Uterus (tissue), 4 donors: ENCODE measurements around the gene CFAP92. TPM values are rescaled to one million over a fixed set of nuclear protein-coding genes. Genes with fewer than 3 reads are reported as not detected.
"Not testable (repeated sequence)": the region's sequence is repeated elsewhere in the genome, so short reads cannot be mapped to it uniquely, and the experiment has no call there.

Source experiments
- DNase-seq, 2 donors: peaks; one replicate each; pipeline ENCODE4 v3.0.0-alpha.2; 2019 to 2020
- H3K27ac ChIP-seq, 2 donors: fragments of 200-600 bp; sonication (generic); 1 replicate in 1 of 2; 2 replicates in 1 of 2; pipeline ENCODE4 v1.5.1; 2016 to 2018
- H3K27me3 ChIP-seq, 2 donors: fragments of 200-600 bp; sonication (generic); one replicate each; pipeline ENCODE4 v1.5.1; 2018 to 2019; ENCODE audit warnings: control low read depth in 1 of 2
- H3K36me3 ChIP-seq, 2 donors: fragments of 200-600 bp; sonication (generic); one replicate each; pipeline ENCODE4 v1.5.1; 2019; ENCODE audit warnings: control low read depth in 1 of 2
- H3K4me1 ChIP-seq, 2 donors: fragments of 200-600 bp; sonication (generic); one replicate each; pipeline ENCODE4 v1.5.1; 2018 to 2019; ENCODE audit warnings: control low read depth in 1 of 2
- H3K4me3 ChIP-seq, 2 donors: fragments of 200-600 bp; sonication (generic); 1 replicate in 1 of 2; 2 replicates in 1 of 2; pipeline ENCODE4 v1.5.1; 2018 to 2019; ENCODE audit warnings: mild to moderate bottlenecking in 1 of 2
- H3K9me3 ChIP-seq, 2 donors: fragments of 200-600 bp; sonication (generic); one replicate each; pipeline ENCODE4 v1.5.1; 2019; ENCODE audit warnings: control low read depth in 1 of 2
- POLR2A ChIP-seq, 2 donors: fragments of 450-650 bp; IDR thresholded peaks; one replicate each; pipeline ENCODE4 v1.6.1; 2016; ENCODE audit warnings: antibody characterized with exemption in 2 of 2, mild to moderate bottlenecking in 1 of 2, moderate library complexity in 1 of 2
- intact Hi-C: fragments of 100-400 bp; cut with DNase I; formaldehyde crosslinking; loops from one replicate; pipeline ENCODE4 v1.15.1; 2023; ENCODE audit warnings: low total_unique reads
- total RNA-seq, 4 donors: library from RNA; depleted of rRNA in 3 of 4; stranded (reverse); fragments of >200 nt in 3 of 4; gene quantifications; one replicate each; pipeline versions ENCODE4 v1.1.0 to v1.2.4, GENCODE V29; 2014 to 2023
- TF ChIP-seq, protein P1 (sequence below), 4 experiments: fragments of 200-600 bp in 2 of 4; fragments of 450-650 bp in 2 of 4; sonication (generic) in 2 of 4; IDR thresholded peaks; one replicate each; pipeline ENCODE4 v1.5.1; 2016 to 2019; ENCODE audit warnings: antibody characterized with exemption in 4 of 4, mild to moderate bottlenecking in 2 of 4, moderate library complexity in 1 of 4
- donor health status: DM: yes; HTN: yes; CAD: no.

CFAP92 gene
- total RNA-seq, 4 donors from 2014 or later, result 0.95 to 3.5 (median 2.1) TPM; not detected in 1

DNA sequence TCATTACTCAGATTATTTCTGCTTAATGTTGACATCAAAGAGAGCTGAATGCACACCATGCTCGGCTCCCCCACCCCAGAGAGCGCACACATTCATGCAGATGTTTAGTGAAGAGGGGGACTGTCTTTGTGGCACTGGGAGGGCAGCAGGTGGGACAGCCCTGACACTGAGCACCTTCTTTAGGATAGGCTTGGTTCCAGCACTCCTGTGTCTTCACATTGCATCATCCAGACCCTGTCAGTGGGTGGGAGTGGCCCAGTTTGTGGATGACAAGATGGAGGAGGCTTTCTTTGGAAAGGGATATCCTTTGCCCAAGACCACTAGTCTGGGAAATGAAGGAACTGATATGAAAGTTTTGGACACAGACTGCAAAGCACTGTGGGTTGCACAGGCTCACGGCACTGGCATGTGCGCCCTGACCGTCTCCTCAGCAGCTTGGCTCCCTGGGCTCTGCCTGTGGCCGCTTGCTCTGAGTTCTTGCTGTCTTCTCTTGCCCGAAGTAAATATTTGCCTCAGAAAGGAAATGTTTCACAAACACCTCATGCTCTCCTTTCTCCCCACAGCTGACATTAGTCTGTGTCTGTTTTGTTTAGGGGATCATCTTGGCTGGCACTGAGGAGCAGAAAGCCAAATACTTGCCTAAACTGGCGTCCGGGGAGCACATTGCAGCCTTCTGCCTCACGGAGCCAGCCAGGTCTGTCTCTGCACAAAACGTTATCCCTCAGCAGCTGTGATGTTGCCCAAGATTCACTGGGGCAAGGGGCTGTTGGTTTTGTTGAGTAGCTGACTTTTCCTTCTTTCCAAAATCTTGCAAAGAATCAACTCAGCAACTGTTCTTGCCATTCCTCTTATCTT is 97.8 kb downstream of the CFAP92 start:
- H3K27me3 ChIP-seq, result no peaks in the 10 kb centered on the region
- no peak overlapping the region for H3K4me3 ChIP-seq
- intact Hi-C loops, result no loop called here
- H3K4me1 ChIP-seq, result no peaks in the 10 kb centered on the region
- TF ChIP-seq, protein P1, sequence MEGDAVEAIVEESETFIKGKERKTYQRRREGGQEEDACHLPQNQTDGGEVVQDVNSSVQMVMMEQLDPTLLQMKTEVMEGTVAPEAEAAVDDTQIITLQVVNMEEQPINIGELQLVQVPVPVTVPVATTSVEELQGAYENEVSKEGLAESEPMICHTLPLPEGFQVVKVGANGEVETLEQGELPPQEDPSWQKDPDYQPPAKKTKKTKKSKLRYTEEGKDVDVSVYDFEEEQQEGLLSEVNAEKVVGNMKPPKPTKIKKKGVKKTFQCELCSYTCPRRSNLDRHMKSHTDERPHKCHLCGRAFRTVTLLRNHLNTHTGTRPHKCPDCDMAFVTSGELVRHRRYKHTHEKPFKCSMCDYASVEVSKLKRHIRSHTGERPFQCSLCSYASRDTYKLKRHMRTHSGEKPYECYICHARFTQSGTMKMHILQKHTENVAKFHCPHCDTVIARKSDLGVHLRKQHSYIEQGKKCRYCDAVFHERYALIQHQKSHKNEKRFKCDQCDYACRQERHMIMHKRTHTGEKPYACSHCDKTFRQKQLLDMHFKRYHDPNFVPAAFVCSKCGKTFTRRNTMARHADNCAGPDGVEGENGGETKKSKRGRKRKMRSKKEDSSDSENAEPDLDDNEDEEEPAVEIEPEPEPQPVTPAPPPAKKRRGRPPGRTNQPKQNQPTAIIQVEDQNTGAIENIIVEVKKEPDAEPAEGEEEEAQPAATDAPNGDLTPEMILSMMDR (IDR thresholded peaks at IDR 0.05), result no peak
- no peak for TF ChIP-seq POLR2A (IDR thresholded peaks at IDR 0.05)
- H3K9me3 ChIP-seq, result no peaks in the 10 kb centered on the region
- no peak for DNase-seq
- H3K36me3 ChIP-seq, result no peaks in the 10 kb centered on the region
- H3K27ac ChIP-seq, result no peak overlapping the region

DNA sequence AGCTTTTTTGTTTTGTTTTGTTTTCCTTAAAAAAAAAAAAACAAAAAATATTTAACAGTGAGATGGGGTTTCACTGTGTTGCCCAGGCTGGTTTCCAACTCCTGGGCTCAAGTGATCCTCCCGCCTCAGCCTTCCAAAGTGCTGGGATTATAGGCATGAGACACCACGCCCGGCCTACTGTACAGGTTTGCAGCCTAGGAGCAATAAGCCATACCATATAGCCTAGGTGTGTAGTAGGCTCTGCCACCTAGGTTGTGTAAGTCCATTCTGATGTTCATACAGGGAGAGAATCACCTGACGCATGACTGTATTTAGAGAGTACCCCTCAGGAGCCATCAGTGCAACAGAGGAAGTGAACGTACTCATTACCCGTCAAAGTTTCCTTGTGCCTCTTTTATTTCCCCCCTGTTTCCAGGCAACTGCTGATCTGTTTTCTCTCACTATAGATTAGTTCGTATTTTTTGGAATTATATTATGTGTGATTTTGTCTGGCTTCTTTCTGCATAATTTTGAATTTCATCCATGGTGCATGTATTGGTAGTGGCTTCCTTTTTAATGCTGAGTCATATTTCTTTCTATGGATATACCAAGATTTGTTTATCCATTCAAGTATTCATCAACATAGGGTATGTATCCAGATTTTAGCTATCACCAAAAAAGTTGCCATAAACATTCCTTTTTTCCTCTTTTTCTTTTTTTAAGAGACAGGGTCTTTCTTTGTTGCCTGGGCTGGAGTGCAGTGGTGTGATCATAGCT is 104.6 kb downstream of the CFAP92 start:
- Histone ChIP-seq H3K4me3 (no peak overlapping the region), H3K27me3 (no peaks in the 10 kb centered on the region), H3K36me3 (no peaks in the 10 kb centered on the region), H3K27ac (no peak overlapping the region), H3K9me3 (no peaks in the 10 kb centered on the region), H3K4me1 (no peaks in the 10 kb centered on the region)
- no peak for TF ChIP-seq POLR2A (IDR thresholded peaks at IDR 0.05)
- TF ChIP-seq, protein P1 (IDR thresholded peaks at IDR 0.05), result no peak
- intact Hi-C loops, result no loop called here
- no peak for DNase-seq

DNA sequence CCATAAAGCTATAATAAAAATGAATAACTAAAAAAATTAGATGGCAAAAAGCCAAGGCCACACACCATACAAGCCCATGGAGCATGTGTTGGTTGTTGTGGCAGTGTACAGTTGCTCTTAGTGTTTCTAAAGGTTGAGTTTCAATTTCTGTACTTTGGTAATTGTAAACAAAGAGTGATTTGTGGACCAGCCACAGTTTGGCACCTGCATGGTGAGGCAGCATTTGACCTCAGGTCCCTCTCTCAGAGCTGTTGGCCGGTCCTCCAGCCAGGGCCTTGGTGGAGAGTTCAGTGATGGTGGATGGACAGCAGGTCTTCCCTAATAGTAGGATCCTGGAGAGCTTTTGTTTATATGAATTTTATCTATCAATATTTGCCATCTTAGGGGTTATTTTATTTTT is 108.9 kb downstream of the CFAP92 start:
- Histone ChIP-seq H3K27me3 (no peaks in the 10 kb centered on the region), H3K36me3 (no peaks in the 10 kb centered on the region), H3K4me1 (peaks cover 0 to 7% of the 10 kb centered on the region in 2 donors), H3K27ac (no peak overlapping the region), H3K4me3 (no peak overlapping the region), H3K9me3 (no peaks in the 10 kb centered on the region)
- intact Hi-C loops, result no loop called here
- TF ChIP-seq POLR2A (IDR thresholded peaks at IDR 0.05), result no peak
- TF ChIP-seq, protein P1 (IDR thresholded peaks at IDR 0.05), result no peak
- no peak for DNase-seq

DNA sequence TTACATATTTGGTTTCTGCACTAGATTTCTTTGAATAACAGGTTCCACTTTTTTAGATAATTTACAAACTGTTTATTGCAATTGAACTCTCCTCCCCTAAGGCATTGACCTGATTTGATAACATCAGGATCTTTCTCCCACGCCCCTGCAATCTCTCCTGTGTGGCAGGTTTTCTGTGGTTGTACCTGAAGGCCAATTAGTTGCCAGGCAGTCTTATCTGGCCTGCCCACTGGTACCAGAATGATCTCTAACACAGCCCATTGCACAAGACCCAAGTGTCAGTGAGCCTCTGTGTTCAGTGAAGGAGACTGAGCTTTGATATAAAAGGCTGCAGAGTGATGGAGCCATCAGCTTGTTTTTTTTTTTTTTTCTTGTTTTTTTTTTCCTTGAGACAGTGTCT is 111.2 kb downstream of the CFAP92 start:
- Histone ChIP-seq H3K27ac (no peak overlapping the region), H3K27me3 (no peaks in the 10 kb centered on the region), H3K9me3 (no peaks in the 10 kb centered on the region), H3K4me1 (peaks cover 5 to 8% of the 10 kb centered on the region in 2 donors), H3K4me3 (no peak overlapping the region), H3K36me3 (no peaks in the 10 kb centered on the region)
- no peak for DNase-seq
- intact Hi-C loops, result no loop called here
- TF ChIP-seq, protein P1 (IDR thresholded peaks at IDR 0.05), result no peak
- no peak for TF ChIP-seq POLR2A (IDR thresholded peaks at IDR 0.05)

DNA sequence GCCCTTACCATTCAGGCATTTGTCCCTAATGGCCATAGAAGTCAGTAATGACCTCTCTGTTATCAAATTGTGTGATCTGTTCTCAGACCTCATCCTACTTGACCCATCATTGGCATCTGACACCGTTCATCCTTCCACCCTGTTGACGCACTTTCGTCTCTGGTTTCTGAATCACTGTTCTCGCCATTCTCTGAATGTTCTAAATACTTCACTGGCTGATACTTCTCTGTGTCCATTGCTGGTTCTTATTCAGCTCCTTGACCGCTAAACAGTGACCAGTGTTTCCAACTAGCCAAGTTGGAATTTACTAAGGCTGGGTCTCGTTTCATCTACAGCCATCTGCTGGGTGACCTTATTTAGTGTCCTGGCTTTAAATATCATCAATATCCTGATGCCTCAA is 112.3 kb downstream of the CFAP92 start:
- no peak for TF ChIP-seq POLR2A (IDR thresholded peaks at IDR 0.05)
- TF ChIP-seq, protein P1 (IDR thresholded peaks at IDR 0.05), result no peak
- Histone ChIP-seq H3K4me1 (peaks cover 5 to 8% of the 10 kb centered on the region in 2 donors), H3K27ac (no peak overlapping the region), H3K9me3 (no peaks in the 10 kb centered on the region), H3K4me3 (no peak overlapping the region), H3K36me3 (no peaks in the 10 kb centered on the region), H3K27me3 (no peaks in the 10 kb centered on the region)
- DNase-seq, result no peak
- intact Hi-C loops, result no loop called here

DNA sequence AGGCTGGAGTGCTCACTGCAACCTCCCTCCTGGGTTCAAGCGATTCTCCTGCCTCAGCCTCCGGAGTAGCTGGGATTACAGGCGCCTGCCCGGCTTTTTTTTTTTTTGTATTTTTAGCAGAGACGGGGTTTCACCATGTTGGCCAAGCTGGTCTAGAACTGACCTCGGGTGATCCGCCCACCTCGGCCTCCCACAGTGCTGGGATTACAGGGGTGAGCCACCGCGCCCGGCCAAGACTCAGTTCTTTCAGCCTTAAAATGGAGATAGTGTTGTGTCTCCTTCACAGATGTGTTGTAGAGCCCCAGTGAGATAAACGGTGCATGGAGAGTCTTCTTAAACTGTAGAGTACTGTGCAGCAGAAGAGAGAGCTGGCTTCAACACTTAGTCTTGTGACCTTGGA is 113.4 kb downstream of the CFAP92 start:
- H3K4me1 ChIP-seq, H3K36me3 ChIP-seq, H3K27me3 ChIP-seq, DNase-seq, H3K9me3 ChIP-seq, intact Hi-C loops: not testable (repeated sequence)
- H3K4me3 ChIP-seq, result peak overlapping the region in 1 of 2 donors; percentile 66
- H3K27ac ChIP-seq, result peak overlapping the region; percentile 94 to 95
